Hematopoietic multipotent progenitor cell (in vitro differentiated cells): ENCODE measurements around the gene NR5A2. TPM values are rescaled to one million over a fixed set of nuclear protein-coding genes. Genes with fewer than 3 reads are reported as not detected.
"Not testable (repeated sequence)": the region's sequence is repeated elsewhere in the genome, so short reads cannot be mapped to it uniquely, and the experiment has no call there.

Source experiments
- DNase-seq, 3 donors: peaks; one replicate each; pipeline ENCODE4 v3.0.0-alpha.2; 2011 to 2015; ENCODE audit warnings: low read depth in 2 of 3, low spot score in 2 of 3
- total RNA-seq: library from RNA; depleted of rRNA; stranded (reverse); fragments of >200 nt; gene quantifications from one replicate; pipeline ENCODE4 v1.2.3, GENCODE V29; 2012

Gene NR5A2
- total RNA-seq, 1 donor, result under 0.01 TPM

DNA sequence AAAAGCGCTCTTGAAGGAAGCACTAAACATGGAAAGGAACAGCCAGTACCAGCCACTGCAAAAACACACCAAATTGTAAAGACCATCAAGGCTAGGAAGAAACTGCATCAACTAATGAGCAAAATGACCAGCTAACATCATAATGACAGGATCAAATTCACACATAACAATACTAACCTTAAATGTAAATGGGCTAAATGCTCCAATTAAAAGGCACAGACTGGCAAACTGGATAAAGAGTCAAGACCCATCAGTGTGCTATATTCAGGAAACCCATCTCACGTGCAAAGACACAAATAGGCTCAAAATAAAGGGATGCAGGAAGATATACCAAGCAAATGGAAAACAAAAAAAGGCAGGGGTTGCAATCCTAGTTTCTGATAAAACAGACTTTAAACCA lies 159.8 kb downstream of the NR5A2 start:
- DNase-seq, result not testable (repeated sequence)

DNA sequence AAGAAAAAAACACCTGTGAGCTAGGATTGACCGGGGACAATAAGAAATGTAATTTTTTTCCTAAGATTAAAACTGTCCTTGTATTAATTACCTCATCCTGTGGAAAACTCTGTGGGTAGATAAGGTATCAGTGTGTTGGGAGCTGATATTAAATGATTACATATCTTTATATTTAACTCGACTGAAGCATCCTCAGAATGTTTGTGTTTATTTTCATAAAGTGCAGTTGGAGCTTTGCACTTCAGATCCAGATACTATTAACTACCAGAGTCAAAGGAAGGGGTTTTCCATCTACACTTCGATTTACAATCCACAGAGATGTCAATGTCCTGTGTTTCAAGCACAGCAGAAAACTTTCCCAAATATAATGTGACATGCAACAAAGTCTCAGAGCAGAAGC lies 164.5 kb downstream of the NR5A2 start:
- no peak for DNase-seq

DNA sequence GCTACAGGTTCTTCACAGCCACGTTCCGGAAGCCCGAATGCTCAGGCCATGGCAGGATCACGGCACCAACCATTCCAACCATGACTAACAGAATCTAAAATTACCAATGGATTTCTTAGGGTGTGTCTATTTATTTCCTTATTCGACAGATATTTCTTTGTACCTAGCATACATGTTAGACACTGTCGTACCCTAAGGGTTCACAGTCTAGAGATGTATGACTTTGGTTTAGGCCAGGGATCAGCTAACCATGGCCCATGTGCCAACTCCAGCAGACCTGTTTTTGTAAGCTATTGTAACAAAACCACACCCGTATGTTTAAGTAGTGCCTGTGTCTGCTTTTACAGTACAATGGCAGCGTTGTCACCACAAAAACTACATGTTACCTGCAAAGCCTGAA lies 167.0 kb downstream of the NR5A2 start:
- DNase-seq, result no peak

DNA sequence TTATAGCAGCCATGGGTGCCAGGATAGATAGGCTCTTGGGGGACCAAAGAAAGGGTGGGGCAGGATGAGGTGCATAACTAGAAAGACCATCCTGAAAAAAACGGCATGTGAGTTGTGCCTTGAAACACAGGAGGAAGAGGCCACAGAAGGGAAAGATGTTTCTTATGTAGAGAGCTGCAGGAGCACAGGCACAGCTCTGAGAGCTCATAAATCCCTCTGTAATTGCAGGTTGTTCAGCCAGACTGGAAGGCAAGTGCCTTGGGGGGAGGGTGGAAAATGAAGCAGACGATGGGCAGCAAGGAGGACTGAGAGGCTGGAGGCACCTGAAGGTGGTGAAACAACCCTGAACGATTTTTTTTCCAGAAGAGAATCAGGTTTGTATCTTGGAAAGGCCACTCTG lies 170.7 kb downstream of the NR5A2 start:
- DNase-seq, result no peak

DNA sequence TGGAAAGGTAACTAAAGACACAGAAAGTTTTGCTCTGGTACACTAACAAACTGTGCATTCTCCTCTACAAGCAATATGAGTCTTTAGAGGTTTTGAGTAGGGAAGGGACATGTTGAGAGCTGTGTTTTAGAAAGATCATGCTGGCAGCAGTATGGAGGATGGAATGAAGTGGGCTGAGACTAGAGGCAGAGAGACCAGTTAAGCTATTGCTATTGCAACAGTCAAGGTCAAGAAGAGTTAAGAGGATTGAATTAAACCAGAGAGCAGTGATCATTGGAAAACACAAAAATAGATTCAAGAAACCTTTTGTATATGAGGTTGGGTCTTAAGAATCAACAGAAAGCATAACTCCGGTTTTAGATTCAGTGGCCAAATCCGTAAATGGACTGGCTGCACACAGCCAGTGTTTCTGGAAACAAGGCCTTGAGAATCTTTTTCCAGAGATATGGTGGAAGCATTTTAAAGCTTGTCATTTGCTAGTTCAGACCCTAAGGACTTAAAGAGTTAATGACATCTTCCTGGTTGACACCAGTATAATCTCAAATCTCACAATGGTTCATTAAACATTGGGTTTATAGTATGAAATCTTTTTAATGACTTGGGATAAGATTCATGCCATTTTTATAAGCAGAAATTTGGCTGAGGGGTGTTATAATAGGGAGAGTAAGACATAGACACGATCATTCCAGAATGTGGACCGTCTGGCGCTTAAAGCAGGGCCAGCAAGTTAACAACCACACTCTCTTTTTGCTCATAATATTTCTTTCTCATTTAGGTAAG lies 177.9 kb downstream of the NR5A2 start:
- no peak for DNase-seq

DNA sequence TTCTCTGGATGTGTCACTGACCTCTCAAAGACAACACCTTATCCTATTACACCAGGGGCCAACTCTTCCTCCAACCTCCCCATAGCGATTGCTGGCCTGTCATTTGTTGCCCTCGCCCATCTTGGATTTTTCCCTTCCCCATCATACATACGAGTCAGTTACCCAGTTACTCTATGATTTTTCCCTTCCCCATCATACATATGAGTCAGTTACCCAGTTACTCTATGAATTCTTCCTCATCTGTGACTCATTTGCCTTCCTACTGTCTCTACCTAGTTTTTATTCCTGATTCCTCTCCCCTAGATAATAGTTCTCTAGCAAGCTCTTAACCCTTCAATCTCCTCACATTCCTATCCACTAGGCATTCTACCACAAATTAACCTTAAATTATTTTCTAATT lies 178.8 kb downstream of the NR5A2 start:
- DNase-seq, result no peak

DNA sequence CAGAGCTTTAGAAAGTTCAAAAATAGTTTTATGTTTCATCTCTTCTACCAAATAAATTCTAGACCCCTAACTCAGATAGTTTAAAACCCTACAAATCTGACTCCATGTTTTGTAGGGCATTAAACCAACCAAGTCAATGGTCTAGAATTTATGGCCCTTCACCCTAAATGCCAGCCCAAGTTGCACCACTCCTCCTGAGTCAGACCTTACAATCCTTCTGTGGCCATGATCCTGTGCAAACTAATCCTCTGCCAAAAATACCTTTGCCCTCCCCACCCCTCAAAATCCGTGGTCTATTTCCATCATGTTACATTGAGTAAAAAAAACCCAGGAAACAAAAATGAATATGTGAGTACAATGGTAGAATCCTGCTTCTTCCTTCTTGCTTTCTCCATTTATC lies 179.3 kb downstream of the NR5A2 start:
- no peak for DNase-seq

DNA sequence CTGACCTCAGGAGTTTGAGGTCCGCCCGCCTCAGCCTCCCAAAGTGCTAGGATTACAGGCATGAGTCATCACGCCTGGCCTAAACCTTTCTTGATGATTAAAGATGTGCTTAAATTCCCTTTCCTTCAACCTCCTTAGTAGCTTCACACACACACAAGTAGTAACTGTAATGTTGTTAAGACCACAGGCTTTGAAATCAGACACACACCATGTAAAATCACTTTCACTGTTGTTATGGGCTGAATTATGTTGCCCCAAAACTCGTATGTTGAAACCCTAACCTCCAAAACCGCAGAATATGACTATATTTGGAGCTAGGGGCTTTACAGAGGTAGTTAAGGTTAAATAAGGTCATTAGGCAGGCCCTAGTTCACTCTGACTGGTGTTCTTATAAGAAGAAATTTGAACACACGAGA lies 180.2 kb downstream of the NR5A2 start:
- DNase-seq, result peak in 1 of 3 donors; percentile 19

DNA sequence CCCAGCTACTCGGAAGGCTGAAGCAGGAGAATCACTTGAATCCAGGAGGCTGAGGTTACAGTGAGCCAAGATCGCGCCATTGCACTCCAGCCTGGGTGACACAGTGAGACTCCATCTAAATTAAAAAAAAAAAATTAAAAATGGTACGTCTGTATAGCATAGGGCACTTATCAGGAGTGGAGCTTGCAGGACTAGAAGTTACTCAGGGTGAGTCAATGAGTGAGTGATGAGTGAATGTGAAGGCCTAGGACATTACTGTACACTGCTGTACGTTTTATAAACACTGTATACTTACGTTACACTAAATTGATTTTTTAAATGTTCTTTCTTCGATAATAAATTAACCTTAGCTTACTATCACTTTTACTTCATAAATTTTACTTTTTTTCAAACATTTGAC lies 183.6 kb downstream of the NR5A2 start:
- DNase-seq, result no peak

DNA sequence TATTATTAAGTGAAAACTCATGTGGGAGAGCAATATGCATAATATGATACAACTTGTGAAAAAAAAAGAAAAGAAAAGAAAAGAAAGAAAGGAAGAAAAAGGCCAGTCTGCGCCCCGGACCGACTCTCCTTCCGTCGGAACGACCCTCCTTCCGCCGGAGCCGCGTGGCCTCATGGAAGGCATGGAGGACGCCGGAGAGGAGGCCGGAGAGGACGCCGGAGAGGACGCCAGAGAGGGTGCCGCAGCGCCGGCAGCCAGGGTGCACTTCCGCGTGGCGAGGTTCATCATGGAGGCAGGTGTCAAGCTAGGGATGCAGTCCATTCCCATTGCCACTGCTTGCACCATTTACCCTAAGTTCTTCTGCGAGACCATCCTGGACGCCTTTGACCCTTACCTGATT lies 185.9 kb downstream of the NR5A2 start:
- no peak for DNase-seq

DNA sequence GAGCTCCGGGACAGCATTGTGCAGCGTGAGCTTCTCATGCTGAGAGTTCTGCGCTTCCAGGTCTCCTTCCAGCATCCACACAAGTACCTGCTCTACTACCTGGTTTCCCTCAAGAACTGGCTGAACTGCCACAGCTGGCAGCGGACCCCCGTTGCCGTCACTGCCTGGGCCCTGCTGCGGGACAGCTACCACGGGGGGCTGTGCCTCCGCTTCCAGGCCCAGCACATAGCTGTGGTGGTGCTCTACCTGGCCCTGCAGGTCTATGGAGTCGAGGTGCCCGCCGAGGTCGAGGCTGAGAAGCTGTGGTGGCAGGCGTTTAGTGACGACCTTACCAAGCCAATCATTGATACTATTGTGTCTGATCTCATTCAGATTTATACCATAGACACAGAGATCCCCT lies 186.4 kb downstream of the NR5A2 start:
- DNase-seq, result no peak

DNA sequence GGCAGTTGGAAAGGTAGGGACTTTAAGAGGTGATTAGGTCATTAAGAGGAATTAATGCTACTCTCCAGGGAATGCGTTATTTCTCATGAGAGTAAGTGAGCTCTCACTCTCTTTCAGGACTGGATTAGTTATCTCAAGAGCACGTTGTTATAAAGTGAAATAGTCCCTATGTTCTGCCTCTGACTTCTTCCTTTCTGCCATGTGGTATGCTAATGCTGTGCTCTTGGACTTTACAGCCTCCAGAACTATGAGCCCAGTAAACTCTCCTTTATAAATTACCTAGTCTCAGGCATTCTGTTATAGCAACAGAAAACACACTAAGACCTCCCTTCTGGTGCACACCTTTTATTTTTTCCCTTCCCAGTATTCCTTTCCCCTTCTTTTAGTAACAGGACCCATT lies 187.8 kb downstream of the NR5A2 start:
- no peak for DNase-seq

DNA sequence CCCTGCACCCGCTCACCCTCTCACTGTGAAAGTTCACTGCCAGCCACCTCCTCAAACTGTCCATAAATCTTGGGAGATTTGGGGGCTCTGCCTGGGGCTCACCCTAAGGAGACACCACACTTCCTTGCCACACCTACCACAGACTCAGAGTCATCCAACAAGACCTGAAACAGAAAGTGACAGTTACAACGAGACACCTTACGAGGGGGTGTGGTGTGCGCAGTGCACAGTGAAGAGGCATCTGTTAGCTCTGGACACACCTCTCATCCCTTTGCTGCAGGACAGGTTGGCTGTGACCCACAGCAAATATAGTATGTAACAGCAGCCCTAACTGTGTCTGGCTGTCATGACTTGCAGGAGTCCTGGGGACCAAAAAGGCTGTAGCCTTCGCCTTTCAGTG lies 190.2 kb downstream of the NR5A2 start:
- no peak for DNase-seq

DNA sequence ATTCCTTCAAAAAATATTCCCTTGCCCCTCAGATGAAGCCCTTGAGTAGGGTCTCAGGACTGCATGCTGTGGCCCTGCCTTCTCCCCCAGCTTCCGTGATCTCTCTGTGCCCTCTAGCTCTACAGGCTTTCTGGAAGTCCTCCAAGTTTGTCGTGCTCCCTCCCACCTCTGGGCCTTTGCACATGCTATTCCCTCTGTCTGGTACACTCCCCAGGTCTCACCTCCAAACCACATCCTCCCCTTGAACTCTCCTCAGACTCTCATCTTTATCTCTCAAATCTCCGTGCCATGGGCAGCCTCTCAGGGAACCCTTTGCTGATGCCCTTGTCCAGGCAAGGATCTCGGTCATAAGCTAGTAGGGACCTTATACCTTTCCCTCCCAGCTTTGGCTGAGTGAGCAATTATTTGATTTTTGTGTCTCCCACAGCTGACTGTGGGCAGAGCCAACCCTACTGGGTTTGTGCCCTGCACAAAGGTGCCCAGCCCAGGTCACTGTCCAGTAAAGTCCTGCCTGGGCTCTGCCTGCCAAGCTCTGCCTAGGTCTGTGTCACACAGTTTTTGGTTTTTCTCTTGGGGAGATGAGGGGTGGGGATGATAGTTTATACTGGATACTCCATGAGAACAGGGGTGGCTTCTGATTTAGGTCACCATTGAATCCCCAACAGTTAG lies 194.2 kb downstream of the NR5A2 start:
- no peak for DNase-seq

DNA sequence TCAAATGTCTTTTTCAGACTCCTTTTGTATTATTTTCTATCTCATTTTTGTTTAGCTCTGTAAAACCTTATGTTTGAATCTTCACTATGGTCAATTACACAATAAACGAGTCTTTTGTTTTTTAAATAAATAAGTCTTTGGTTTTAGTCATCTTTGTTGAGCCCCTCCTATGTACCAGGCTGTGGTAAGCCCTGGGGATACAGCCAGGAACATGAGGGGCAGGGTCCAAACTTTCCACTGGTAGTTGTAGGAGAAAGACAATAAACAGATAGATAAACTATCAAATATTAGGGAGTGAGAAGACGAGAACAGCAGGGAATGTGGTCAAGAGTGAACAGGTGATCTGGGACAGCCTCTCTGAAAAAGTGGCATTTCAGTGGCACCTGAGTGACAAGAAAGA lies 195.7 kb downstream of the NR5A2 start:
- DNase-seq, result no peak

DNA sequence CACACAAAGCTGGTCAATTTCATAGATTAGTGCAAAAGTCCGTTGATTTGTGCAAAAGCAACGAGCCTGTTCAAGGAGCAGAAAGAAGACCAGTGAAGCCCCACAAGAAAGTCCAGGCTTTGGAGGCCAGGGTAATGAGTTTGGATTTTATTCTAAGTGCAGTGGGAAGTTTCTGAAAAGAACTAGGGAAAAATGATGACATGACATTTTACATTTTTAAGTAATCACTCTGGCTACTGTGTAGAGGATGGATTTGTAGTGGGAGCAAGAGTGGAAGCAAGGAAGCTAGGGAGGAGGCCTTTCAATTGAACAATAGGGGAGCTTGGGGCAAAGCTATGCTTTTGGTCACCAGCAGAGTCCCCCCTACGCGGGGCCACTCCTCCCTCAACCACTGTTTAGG lies 196.1 kb downstream of the NR5A2 start:
- no peak for DNase-seq

DNA sequence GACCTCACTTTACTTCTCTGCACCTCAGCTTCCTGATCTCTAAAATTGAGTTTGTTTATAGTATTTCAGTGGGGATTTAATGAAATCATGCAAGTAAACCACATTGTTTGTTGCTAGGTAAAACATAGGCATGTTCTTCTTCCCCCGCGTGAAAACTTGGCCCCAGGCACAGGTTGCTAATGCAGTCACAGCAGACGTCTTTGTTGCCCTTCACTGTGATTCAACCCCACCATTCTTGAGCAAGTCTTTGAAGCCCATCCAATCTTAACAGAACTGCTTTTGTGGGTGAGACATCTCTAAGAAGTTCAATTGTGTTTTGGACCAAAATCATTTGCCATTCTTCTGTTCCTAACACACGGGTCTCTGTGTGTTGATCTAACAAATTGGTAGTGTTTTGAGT lies 196.8 kb downstream of the NR5A2 start:
- DNase-seq, result no peak

DNA sequence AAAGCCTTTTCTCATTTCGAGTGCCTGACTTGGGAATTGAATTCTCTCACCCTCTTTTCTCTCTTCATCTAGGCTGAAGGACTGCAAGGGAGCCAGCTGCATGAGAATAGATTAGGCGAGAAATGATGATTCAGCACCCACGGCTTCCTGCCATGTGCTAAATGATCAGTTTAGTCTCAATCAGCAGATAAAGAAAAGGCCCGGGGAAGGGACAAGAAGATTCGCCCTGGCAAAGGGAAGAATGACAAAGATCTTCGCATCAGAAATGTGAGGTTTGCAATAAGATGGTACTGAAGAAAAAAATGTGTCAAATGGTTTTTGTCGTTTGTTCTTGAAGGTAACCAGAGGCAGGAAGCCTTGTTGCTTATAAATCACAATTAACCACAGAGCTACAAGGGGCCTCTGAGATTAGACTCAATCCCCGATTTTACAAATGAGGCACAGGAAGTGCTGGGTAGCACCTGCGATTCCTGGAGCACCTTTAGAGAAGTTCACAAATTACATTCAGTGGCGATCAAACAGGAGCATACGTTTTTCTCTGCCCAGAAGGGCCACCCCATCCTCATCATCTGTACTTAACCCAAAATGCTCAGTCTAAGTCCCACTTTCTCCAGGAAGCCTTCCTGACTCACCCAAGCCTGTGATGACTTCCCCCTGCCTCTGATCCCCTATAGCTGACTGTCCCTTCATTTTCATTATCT lies 198.9 kb downstream of the NR5A2 start:
- DNase-seq, result peak in 2 of 3 donors; percentile 65 to 76

DNA sequence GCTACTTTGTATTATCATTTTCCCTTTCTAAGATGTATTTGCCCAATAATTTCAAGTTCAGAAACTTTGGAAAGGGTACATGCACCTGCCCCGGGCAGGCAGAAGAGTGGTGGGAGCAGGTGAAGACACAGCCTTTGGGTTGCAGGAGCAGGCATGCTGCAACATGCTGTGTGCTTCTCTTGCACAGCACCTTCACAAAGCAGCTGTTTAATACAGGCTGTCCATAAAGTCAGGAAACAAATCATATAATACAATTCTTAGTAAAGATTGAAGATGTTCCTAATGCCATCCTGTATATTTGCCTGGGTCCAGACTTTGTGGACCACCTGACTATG lies 199.4 kb downstream of the NR5A2 start:
- DNase-seq, result no peak
